Subcutaneous adipose tissue (tissue), 4 donors: ENCODE measurements around the gene SLC9A7. TPM values are rescaled to one million over a fixed set of nuclear protein-coding genes. Genes with fewer than 3 reads are reported as not detected.

Source experiments
- CTCF ChIP-seq: fragments of 450-650 bp; IDR thresholded peaks from one replicate; pipeline ENCODE4 v1.5.1; 2016; ENCODE audit warnings: low read depth, mild to moderate bottlenecking, control low read depth, antibody characterized with exemption, moderate library complexity
- total RNA-seq, 4 donors: library from RNA; depleted of rRNA; stranded (reverse); fragments of >200 nt; gene quantifications; one replicate each; pipeline ENCODE4 v1.1.0, GENCODE V29; 2016

Gene SLC9A7
- total RNA-seq, 4 donors from 2014 or later: 1.5 to 15.5 (median 4.5) TPM

- no peak for TF ChIP-seq CTCF
Measured at GRCh38 chrX:46620505-46620904, 138.4 kb downstream of the SLC9A7 start.

GRCh38 chrX:46618947-46619346 is 140.0 kb downstream of the SLC9A7 start:
- TF ChIP-seq CTCF: no peak

DNA sequence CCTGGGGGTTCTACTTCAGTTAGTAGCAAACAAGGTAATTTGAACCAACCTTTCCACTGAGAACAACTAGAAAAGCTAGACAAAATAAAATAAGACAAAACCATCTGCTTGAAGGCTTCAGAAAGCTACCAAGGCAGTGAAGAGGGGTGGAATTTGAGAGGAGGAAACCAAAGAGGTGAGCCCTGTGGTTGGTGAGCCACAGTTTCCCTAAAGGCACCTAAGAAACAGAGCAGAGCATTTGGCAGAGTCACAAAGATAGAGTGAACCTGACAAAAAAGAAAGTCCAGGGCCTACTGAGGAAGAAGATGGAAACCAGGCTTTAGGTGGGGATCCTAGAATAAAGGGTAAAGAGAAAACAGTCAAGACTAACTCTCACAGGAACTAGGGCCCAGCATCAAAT is 141.0 kb downstream of the SLC9A7 start:
- no peak for TF ChIP-seq CTCF

GRCh38 chrX:46611658-46612362 is 147.1 kb downstream of the SLC9A7 start:
- TF ChIP-seq CTCF: no peak

DNA sequence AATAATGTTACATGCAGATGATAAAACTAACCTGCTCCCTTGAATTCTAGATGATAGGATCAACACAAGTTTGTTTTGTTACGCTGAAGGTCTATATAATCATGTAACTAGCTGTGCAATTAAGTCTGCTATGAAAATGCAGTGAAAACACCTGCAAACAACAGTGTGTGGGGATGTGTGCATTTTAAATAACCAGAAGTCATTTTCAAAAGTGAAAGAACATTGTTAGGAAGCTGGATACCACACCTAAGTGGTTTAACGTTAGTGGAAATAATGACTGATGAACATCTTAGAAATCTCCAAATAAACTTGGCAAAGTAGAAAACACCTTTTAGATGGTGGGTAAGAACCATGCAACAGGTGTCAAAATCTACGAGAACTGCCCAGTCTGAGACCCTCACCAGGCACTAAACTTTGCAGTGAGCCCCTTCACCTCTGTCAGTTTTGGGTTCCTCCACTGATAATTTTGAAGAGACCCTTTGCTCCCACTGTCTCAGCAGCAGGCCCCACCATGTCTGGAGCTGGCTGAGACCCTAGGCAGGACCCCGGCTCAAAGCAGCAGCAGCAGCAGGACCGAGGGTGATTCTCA is 148.8 kb downstream of the SLC9A7 start:
- TF ChIP-seq CTCF: no peak

- no peak for TF ChIP-seq CTCF
Measured at GRCh38 chrX:46607916-46608315, 151.0 kb downstream of the SLC9A7 start.

DNA sequence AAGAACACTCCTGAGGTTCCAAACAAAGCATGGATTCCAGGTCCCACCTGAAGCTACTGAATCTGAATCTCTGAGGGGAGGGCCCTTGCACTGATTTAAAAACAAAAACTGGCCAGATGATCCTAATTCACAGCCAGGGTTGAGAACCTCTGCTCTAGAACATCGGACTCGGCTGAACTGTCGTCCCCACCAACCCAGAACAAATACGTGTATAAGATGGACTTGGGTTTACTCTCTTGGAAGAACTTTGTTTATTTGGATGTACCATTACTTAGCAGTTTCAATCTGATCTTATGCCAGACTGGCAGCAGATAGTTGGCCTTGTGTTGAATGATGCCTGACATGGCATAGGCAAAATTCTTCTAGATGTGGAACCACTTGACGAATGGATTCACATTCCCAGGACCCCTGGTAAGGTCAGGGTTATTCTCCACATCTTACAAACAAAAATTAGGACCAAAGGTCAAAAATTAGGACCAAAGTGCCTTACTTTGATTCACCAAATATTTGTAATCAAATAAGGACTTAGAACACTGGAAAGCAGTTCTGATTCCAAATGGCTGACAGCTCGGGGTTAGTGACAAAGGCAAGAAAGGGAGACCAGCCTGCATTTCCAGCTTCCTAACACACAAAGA is 156.3 kb downstream of the SLC9A7 start:
- no peak for TF ChIP-seq CTCF
